ENCODE results near the gene ERO1A.

ERO1A gene

GRCh38 chr14:52692248-52692962 lies 3.0 kb downstream of the ERO1A start:
- peaks cover 6% of the 10 kb centered on the region for H3K79me1 ChIP-seq (ENCODE audit: low read length)
- no peak overlapping the region for H3K27ac ChIP-seq (ENCODE audit: low read depth, low read length)
- H3K36me3 ChIP-seq (ENCODE audit: control insufficient read depth in 1 of 2, insufficient read depth in 2 of 2, low read length in 2 of 2), result no peaks in the 10 kb centered on the region
- no peak overlapping the region for H3K4ac ChIP-seq (ENCODE audit: low read depth, low read length)
- no peak for DNase-seq
- no peak overlapping the region for H2BK120ac ChIP-seq (ENCODE audit: insufficient read depth, low read length, poor library complexity)
- no peaks in the 10 kb centered on the region for H3K27me3 ChIP-seq (ENCODE audit: insufficient read depth, low read length)
- H4K12ac ChIP-seq (ENCODE audit: low read depth, low read length), result no peak overlapping the region
- no peak overlapping the region for H2BK5ac ChIP-seq (ENCODE audit: low read depth, low read length, poor library complexity)
- no CpG with 5 or more reads among the region's 5 CpGs for WGBS (ENCODE audit: extremely low coverage, insufficient coverage, insufficient read length)
- H2BK12ac ChIP-seq (ENCODE audit: low read length), result no peak overlapping the region
- no peak overlapping the region for H3K23ac ChIP-seq (ENCODE audit: low read length)
- no peak overlapping the region for H2AFZ ChIP-seq (ENCODE audit: insufficient read depth, low read length, poor library complexity)
- no peak overlapping the region for H3K4me2 ChIP-seq (ENCODE audit: low read length)
- H3K79me2 ChIP-seq (ENCODE audit: control insufficient read depth, insufficient read depth, low read length, poor library complexity), result peaks cover 6% of the 10 kb centered on the region
- H2AK5ac ChIP-seq (ENCODE audit: low read length), result no peak overlapping the region
- H3K18ac ChIP-seq (ENCODE audit: low read length), result no peak overlapping the region
- no peak overlapping the region for H4K8ac ChIP-seq (ENCODE audit: low read depth, low read length)
- no peak overlapping the region for H3K14ac ChIP-seq (ENCODE audit: low read length)
- H4K91ac ChIP-seq (ENCODE audit: low read depth, low read length), result no peak overlapping the region
- H3K9me3 ChIP-seq (ENCODE audit: insufficient read depth, low read depth, low read length), result no peaks in the 10 kb centered on the region
- no peak overlapping the region for H3K4me3 ChIP-seq (ENCODE audit: low read depth, low read length)
- H3K4me1 ChIP-seq (ENCODE audit: control insufficient read depth in 1 of 2, insufficient read depth in 2 of 2, low read length in 2 of 2), result no peaks in the 10 kb centered on the region
- no peak overlapping the region for H3K9ac ChIP-seq (ENCODE audit: low read length)

GRCh38 chr14:52690983-52691760 lies 4.2 kb downstream of the ERO1A start:
- Histone ChIP-seq H2AK5ac (ENCODE audit: low read length) (no peak overlapping the region), H4K91ac (ENCODE audit: low read depth, low read length) (no peak overlapping the region), H3K4me2 (ENCODE audit: low read length) (no peak overlapping the region), H3K4ac (ENCODE audit: low read depth, low read length) (no peak overlapping the region), H3K23ac (ENCODE audit: low read length) (no peak overlapping the region), H3K18ac (ENCODE audit: low read length) (no peak overlapping the region), H3K36me3 (ENCODE audit: control insufficient read depth in 1 of 2, insufficient read depth in 2 of 2, low read length in 2 of 2) (no peaks in the 10 kb centered on the region), H3K79me1 (ENCODE audit: low read length) (peaks cover 6% of the 10 kb centered on the region), H2BK120ac (ENCODE audit: insufficient read depth, low read length, poor library complexity) (no peak overlapping the region), H2BK5ac (ENCODE audit: low read depth, low read length, poor library complexity) (no peak overlapping the region), H3K4me1 (ENCODE audit: control insufficient read depth in 1 of 2, insufficient read depth in 2 of 2, low read length in 2 of 2) (no peaks in the 10 kb centered on the region), H4K12ac (ENCODE audit: low read depth, low read length) (no peak overlapping the region), H3K14ac (ENCODE audit: low read length) (no peak overlapping the region), H3K4me3 (ENCODE audit: low read depth, low read length) (no peak overlapping the region), H3K27ac (ENCODE audit: low read depth, low read length) (no peak overlapping the region), H3K79me2 (ENCODE audit: control insufficient read depth, insufficient read depth, low read length, poor library complexity) (peaks cover 6% of the 10 kb centered on the region), H2AFZ (ENCODE audit: insufficient read depth, low read length, poor library complexity) (no peak overlapping the region), H4K8ac (ENCODE audit: low read depth, low read length) (no peak overlapping the region), H3K9me3 (ENCODE audit: insufficient read depth, low read depth, low read length) (no peaks in the 10 kb centered on the region), H3K27me3 (ENCODE audit: insufficient read depth, low read length) (no peaks in the 10 kb centered on the region), H2BK12ac (ENCODE audit: low read length) (no peak overlapping the region), H3K9ac (ENCODE audit: low read length) (no peak overlapping the region)
- no CpG with 5 or more reads among the region's 7 CpGs for WGBS (ENCODE audit: extremely low coverage, insufficient coverage, insufficient read length)
- DNase-seq, result no peak

- no peaks in the 10 kb centered on the region for H3K9me3 ChIP-seq (ENCODE audit: insufficient read depth, low read depth, low read length)
- H3K4ac ChIP-seq (ENCODE audit: low read depth, low read length), result no peak overlapping the region
- no CpG with 5 or more reads among the region's 1 CpG for WGBS (ENCODE audit: extremely low coverage, insufficient coverage, insufficient read length)
- no peaks in the 10 kb centered on the region for H3K36me3 ChIP-seq (ENCODE audit: control insufficient read depth in 1 of 2, insufficient read depth in 2 of 2, low read length in 2 of 2)
- H3K18ac ChIP-seq (ENCODE audit: low read length), result no peak overlapping the region
- no peak overlapping the region for H2BK5ac ChIP-seq (ENCODE audit: low read depth, low read length, poor library complexity)
- no peak overlapping the region for H2BK120ac ChIP-seq (ENCODE audit: insufficient read depth, low read length, poor library complexity)
- H3K79me1 ChIP-seq (ENCODE audit: low read length), result no peaks in the 10 kb centered on the region
- H3K4me1 ChIP-seq (ENCODE audit: control insufficient read depth in 1 of 2, insufficient read depth in 2 of 2, low read length in 2 of 2), result no peaks in the 10 kb centered on the region
- H3K9ac ChIP-seq (ENCODE audit: low read length), result no peak overlapping the region
- H3K79me2 ChIP-seq (ENCODE audit: control insufficient read depth, insufficient read depth, low read length, poor library complexity), result no peaks in the 10 kb centered on the region
- no peak for DNase-seq
- no peak overlapping the region for H3K4me3 ChIP-seq (ENCODE audit: low read depth, low read length)
- H4K91ac ChIP-seq (ENCODE audit: low read depth, low read length), result no peak overlapping the region
- no peak overlapping the region for H4K8ac ChIP-seq (ENCODE audit: low read depth, low read length)
- H3K23ac ChIP-seq (ENCODE audit: low read length), result no peak overlapping the region
- H3K4me2 ChIP-seq (ENCODE audit: low read length), result no peak overlapping the region
- H3K27me3 ChIP-seq (ENCODE audit: insufficient read depth, low read length), result no peaks in the 10 kb centered on the region
- H2AK5ac ChIP-seq (ENCODE audit: low read length), result no peak overlapping the region
- H3K27ac ChIP-seq (ENCODE audit: low read depth, low read length), result no peak overlapping the region
- no peak overlapping the region for H2AFZ ChIP-seq (ENCODE audit: insufficient read depth, low read length, poor library complexity)
- H2BK12ac ChIP-seq (ENCODE audit: low read length), result no peak overlapping the region
- no peak overlapping the region for H4K12ac ChIP-seq (ENCODE audit: low read depth, low read length)
- H3K14ac ChIP-seq (ENCODE audit: low read length), result no peak overlapping the region
Observed at GRCh38 chr14:52686176-52686575, 9.2 kb downstream of the ERO1A start.

GRCh38 chr14:52683985-52684520 lies 11.3 kb downstream of the ERO1A start:
- Histone ChIP-seq H3K4ac (ENCODE audit: low read depth, low read length) (no peak overlapping the region), H3K9me3 (ENCODE audit: insufficient read depth, low read depth, low read length) (no peaks in the 10 kb centered on the region), H2BK120ac (ENCODE audit: insufficient read depth, low read length, poor library complexity) (no peak overlapping the region), H3K4me2 (ENCODE audit: low read length) (no peak overlapping the region), H3K27me3 (ENCODE audit: insufficient read depth, low read length) (no peaks in the 10 kb centered on the region), H4K12ac (ENCODE audit: low read depth, low read length) (no peak overlapping the region), H2BK5ac (ENCODE audit: low read depth, low read length, poor library complexity) (no peak overlapping the region), H3K4me3 (ENCODE audit: low read depth, low read length) (no peak overlapping the region), H3K79me2 (ENCODE audit: control insufficient read depth, insufficient read depth, low read length, poor library complexity) (no peaks in the 10 kb centered on the region), H3K9ac (ENCODE audit: low read length) (no peak overlapping the region), H3K18ac (ENCODE audit: low read length) (no peak overlapping the region), H4K91ac (ENCODE audit: low read depth, low read length) (no peak overlapping the region), H2AK5ac (ENCODE audit: low read length) (no peak overlapping the region), H2BK12ac (ENCODE audit: low read length) (no peak overlapping the region), H3K23ac (ENCODE audit: low read length) (no peak overlapping the region), H3K27ac (ENCODE audit: low read depth, low read length) (no peak overlapping the region), H3K4me1 (ENCODE audit: control insufficient read depth in 1 of 2, insufficient read depth in 2 of 2, low read length in 2 of 2) (no peaks in the 10 kb centered on the region), H3K36me3 (ENCODE audit: control insufficient read depth in 1 of 2, insufficient read depth in 2 of 2, low read length in 2 of 2) (no peaks in the 10 kb centered on the region), H3K14ac (ENCODE audit: low read length) (no peak overlapping the region), H4K8ac (ENCODE audit: low read depth, low read length) (no peak overlapping the region), H2AFZ (ENCODE audit: insufficient read depth, low read length, poor library complexity) (no peak overlapping the region), H3K79me1 (ENCODE audit: low read length) (no peaks in the 10 kb centered on the region)
- WGBS (ENCODE audit: extremely low coverage, insufficient coverage, insufficient read length), result no CpG with 5 or more reads among the region's 2 CpGs
- DNase-seq, result no peak
